DOHH2 (cell line): ENCODE measurements around the gene MTURN.
A peak's percentile ranks its signal among the peaks of the same experiment; 100 is the strongest.

Source experiments
- H3F3A ChIP-seq: fragments of 200-600 bp; sonication (generic), shearing (Covaris generic); 2 replicates; pipeline ENCODE4 v1.6.0; 2016; ENCODE audit warnings: antibody characterized with exemption, mild to moderate bottlenecking; ENCODE audit not compliant: control insufficient read depth, insufficient read depth
- H3K27ac ChIP-seq: fragments of 200-600 bp; sonication (generic); 2 replicates; pipeline ENCODE4 v1.5.1; 2014; ENCODE audit warnings: low read depth, mild to moderate bottlenecking, low read length, moderate library complexity
- H3K27me3 ChIP-seq: fragments of 200-600 bp; sonication (generic); 2 replicates; pipeline ENCODE4 v1.6.1; 2014; ENCODE audit warnings: mild to moderate bottlenecking, low read length, mixed read lengths; ENCODE audit not compliant: control insufficient read depth
- H3K36me3 ChIP-seq: fragments of 200-600 bp; sonication (generic); 2 replicates; pipeline ENCODE4 v1.6.1; 2014; ENCODE audit warnings: mild to moderate bottlenecking, low read length, moderate library complexity, mixed read lengths; ENCODE audit not compliant: control insufficient read depth
- H3K4me1 ChIP-seq: fragments of 200-600 bp; sonication (generic); 2 replicates; pipeline ENCODE4 v1.6.1; 2014; ENCODE audit warnings: mild to moderate bottlenecking, low read length, mixed read lengths; ENCODE audit not compliant: control insufficient read depth
- H3K4me2 ChIP-seq: fragments of 200-600 bp; sonication (generic); 2 replicates; pipeline ENCODE4 v1.6.0; 2014; ENCODE audit warnings: mild to moderate bottlenecking, low read length, moderate library complexity
- H3K4me3 ChIP-seq: fragments of 200-600 bp; sonication (generic); 2 replicates; pipeline ENCODE4 v1.5.1; 2014; ENCODE audit warnings: mild to moderate bottlenecking, low read length, mixed read lengths
- H3K79me2 ChIP-seq: fragments of 200-600 bp; sonication (generic); 2 replicates; pipeline ENCODE4 v1.6.1; 2014; ENCODE audit warnings: mild to moderate bottlenecking, low read length, mixed read lengths; ENCODE audit not compliant: control insufficient read depth
- H3K9me2 ChIP-seq: fragments of 200-600 bp; sonication (generic); replicated peaks from 2 replicates; pipeline ENCODE4 v1.6.1; 2014; ENCODE audit warnings: mild to moderate bottlenecking, low read length, mixed read lengths; ENCODE audit not compliant: control insufficient read depth
- H3K9me3 ChIP-seq: fragments of 200-600 bp; sonication (generic); 2 replicates; pipeline ENCODE4 v1.6.1; 2014; ENCODE audit warnings: antibody characterized with exemption, low read length, mixed read lengths; ENCODE audit not compliant: control insufficient read depth, insufficient read depth
- H4K20me1 ChIP-seq: fragments of 200-600 bp; sonication (generic); 2 replicates; pipeline ENCODE4 v1.6.0; 2014; ENCODE audit warnings: low read depth, mild to moderate bottlenecking, antibody characterized with exemption, low read length, moderate library complexity; ENCODE audit not compliant: control insufficient read depth, insufficient read depth
- EZH2phosphoT487 ChIP-seq: fragments of 200-600 bp; sonication (generic); IDR thresholded peaks from 2 replicates; pipeline ENCODE4 v1.6.1; 2017; ENCODE audit warnings: borderline replicate concordance, mild to moderate bottlenecking, antibody characterized with exemption, low read length, moderate library complexity, mixed read lengths
- TF ChIP-seq, protein P1 (sequence below): fragments of 200-600 bp; sonication (generic); IDR thresholded peaks from one replicate; pipeline ENCODE4 v1.5.1; 2014; ENCODE audit warnings: antibody characterized with exemption, mild to moderate bottlenecking, low read depth, low read length; ENCODE audit not compliant: poor library complexity, severe bottlenecking

Gene MTURN

DNA sequence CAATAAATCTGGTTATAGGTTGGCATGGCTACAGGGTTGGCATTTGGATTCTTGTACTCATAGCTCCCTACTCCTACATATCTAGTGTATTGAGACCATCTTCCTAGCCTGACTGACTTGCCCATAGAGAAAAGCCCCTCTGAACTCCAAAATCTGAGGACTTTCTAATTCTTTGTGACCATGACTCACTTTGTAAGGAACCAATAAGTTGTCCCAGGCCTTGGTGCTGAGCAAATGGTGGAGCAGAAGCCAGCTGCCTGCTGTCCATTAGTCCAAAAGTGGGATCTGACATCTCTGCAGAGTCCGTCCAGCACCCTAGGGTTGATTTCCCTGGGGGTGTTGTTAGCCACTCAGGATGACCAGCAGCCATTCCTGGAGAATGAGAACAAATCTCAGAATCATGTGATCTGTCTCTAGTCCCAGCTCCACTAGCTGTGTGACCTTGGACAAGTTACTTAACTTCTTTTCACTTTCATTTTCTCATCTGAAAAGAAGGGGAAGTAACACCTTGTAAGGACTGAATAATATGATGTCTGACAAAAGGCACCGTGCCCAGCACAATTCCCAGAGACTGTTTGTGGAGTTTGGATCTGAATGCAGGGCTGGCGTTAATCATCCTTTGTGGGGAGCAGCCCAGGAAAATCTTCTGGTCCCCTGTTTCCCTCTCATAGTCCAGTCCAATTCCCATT lies 44.1 kb downstream of the MTURN start:
- peak overlapping the region; percentile 60 for H3K4me2 ChIP-seq
- H3K9me3 ChIP-seq: no peaks in the 10 kb centered on the region
- no peaks in the 10 kb centered on the region for H3K36me3 ChIP-seq
- no peaks in the 10 kb centered on the region for H3K27me3 ChIP-seq
- no peaks in the 10 kb centered on the region for H4K20me1 ChIP-seq
- no peak overlapping the region for H3K27ac ChIP-seq
- no peaks in the 10 kb centered on the region for H3K79me2 ChIP-seq
- H3K4me1 ChIP-seq: peaks cover 30% of the 10 kb centered on the region
- H3K4me3 ChIP-seq: peak overlapping the region; percentile 47
- no peaks in the 10 kb centered on the region for H3K9me2 ChIP-seq
- no peak for TF ChIP-seq EZH2phosphoT487
- TF ChIP-seq, protein P1, sequence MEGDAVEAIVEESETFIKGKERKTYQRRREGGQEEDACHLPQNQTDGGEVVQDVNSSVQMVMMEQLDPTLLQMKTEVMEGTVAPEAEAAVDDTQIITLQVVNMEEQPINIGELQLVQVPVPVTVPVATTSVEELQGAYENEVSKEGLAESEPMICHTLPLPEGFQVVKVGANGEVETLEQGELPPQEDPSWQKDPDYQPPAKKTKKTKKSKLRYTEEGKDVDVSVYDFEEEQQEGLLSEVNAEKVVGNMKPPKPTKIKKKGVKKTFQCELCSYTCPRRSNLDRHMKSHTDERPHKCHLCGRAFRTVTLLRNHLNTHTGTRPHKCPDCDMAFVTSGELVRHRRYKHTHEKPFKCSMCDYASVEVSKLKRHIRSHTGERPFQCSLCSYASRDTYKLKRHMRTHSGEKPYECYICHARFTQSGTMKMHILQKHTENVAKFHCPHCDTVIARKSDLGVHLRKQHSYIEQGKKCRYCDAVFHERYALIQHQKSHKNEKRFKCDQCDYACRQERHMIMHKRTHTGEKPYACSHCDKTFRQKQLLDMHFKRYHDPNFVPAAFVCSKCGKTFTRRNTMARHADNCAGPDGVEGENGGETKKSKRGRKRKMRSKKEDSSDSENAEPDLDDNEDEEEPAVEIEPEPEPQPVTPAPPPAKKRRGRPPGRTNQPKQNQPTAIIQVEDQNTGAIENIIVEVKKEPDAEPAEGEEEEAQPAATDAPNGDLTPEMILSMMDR: no peak
- H3F3A ChIP-seq: no peaks in the 10 kb centered on the region

DNA sequence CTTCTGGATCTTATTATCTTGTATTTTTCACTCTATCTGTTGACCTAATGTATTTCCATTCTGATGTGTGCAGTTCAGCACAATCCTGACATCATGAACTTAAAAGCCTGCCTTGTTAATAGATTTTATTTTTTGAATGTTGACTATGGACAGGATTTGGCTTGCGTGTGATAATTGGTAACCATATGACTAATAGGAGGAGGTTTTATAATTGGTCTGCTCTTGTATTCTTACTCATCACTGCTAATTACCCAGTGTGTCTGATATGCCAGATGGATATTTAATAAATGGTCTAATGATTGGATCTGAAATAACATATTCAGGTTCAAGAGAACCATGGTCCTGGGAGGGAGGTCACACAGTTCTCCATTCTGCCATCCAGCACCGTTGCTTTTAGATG lies 45.9 kb downstream of the MTURN start:
- TF ChIP-seq, protein P1: no peak
- Histone ChIP-seq H3K9me2 (no peaks in the 10 kb centered on the region), H3K27ac (no peak overlapping the region), H3K36me3 (no peaks in the 10 kb centered on the region), H3K4me3 (no peak overlapping the region), H3F3A (no peaks in the 10 kb centered on the region), H3K79me2 (no peaks in the 10 kb centered on the region), H3K4me2 (no peak overlapping the region), H3K4me1 (peaks cover 34% of the 10 kb centered on the region), H4K20me1 (no peaks in the 10 kb centered on the region), H3K9me3 (no peaks in the 10 kb centered on the region), H3K27me3 (no peaks in the 10 kb centered on the region)

DNA sequence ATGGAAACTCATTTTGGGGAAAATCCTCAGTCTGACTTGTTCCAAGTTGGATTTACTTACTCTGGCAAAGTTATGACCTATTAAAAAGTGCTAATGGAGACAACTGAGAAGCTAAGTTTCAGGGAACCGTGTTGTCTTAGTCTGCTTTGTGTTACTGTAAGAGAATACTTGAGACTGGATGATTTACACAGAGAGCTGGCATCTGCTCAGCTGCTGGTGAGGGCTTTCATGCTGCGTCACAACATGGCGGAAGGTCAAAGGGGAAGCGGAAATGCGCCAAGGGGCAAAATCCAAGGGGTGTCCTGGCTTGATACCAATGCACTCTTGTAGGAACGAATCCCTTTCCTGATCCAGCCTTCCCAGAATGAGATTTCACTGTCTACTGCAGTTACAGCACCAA lies 46.4 kb downstream of the MTURN start:
- Histone ChIP-seq H3K27ac (no peak overlapping the region), H3K36me3 (no peaks in the 10 kb centered on the region), H3K9me3 (no peaks in the 10 kb centered on the region), H4K20me1 (no peaks in the 10 kb centered on the region), H3K4me1 (peaks cover 29% of the 10 kb centered on the region), H3K9me2 (no peaks in the 10 kb centered on the region), H3K4me3 (no peak overlapping the region), H3K4me2 (no peak overlapping the region), H3K27me3 (no peaks in the 10 kb centered on the region), H3K79me2 (no peaks in the 10 kb centered on the region), H3F3A (no peaks in the 10 kb centered on the region)
- TF ChIP-seq, protein P1: no peak
- no peak for TF ChIP-seq EZH2phosphoT487
